Stimulated activated CD4-positive, alpha-beta T cell treated with anti-CD3 and anti-CD28 coated beads, Interleukin-4, amount 100 ng/mL, for 1 hour (primary cell): ENCODE data around the gene FAM221B.

ENCODE experiments used
- DNase-seq: peaks from one replicate; pipeline ENCODE4 v3.0.0-alpha.2; 2020

Gene FAM221B

GRCh38 chr9:35790025-35790384 lies 38.5 kb downstream of the FAM221B start:
- no peak for DNase-seq

DNA sequence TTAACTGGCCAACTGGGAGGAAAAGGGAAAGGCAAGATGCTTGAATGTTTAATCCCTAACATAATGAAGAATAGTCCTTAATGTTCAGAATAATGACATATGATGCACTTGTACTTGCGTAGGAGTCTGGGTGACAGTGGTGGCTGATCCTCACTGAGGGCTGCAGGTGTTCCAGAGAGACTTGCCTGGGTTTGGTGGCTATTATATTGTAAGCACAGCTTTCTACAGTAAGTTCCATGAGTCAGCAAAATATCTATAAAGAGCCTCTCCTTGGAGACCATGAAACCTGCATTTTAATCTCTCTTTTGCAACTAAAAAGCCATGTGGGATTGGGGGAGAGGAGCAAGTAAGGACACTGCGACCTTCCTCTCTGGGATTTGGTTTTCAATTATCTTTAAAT lies 39.0 kb downstream of the FAM221B start:
- DNase-seq, result no peak

GRCh38 chr9:35783418-35783817 lies 45.1 kb downstream of the FAM221B start:
- DNase-seq, result no peak

GRCh38 chr9:35781066-35781465 lies 47.5 kb downstream of the FAM221B start:
- DNase-seq, result no peak

GRCh38 chr9:35778496-35778895 lies 50.0 kb downstream of the FAM221B start:
- no peak for DNase-seq

GRCh38 chr9:35776018-35776417 lies 52.5 kb downstream of the FAM221B start:
- no peak for DNase-seq

- no peak for DNase-seq
Observed at GRCh38 chr9:35774907-35775635, 53.5 kb downstream of the FAM221B start.

- no peak for DNase-seq
Observed at GRCh38 chr9:35771943-35772342, 56.6 kb downstream of the FAM221B start.

- no peak for DNase-seq
Observed at GRCh38 chr9:35771534-35771933, 57.0 kb downstream of the FAM221B start.

DNA sequence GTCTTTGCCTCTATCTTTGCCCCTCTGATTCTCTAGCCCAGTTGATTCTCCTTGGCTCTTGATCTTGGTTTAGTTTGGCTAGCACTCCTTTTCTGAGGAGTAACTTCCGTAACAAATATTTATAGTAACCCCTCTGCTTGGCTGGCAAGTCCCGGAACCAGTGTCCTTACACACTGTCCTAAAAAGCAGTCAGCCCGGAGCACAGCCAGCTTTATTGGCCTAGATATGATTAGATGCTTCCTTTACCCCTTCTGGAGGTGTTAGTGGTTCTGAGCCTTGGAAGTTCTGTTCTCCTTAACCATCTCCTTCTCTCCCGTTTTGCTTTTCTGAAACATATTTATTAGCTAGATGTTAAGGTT lies 57.5 kb downstream of the FAM221B start:
- DNase-seq, result no peak

- DNase-seq, result no peak
Observed at GRCh38 chr9:35769763-35770162, 58.8 kb downstream of the FAM221B start.

- DNase-seq, result no peak
Observed at GRCh38 chr9:35767458-35767857, 61.1 kb downstream of the FAM221B start.

- no peak for DNase-seq
Observed at GRCh38 chr9:35766997-35767396, 61.5 kb downstream of the FAM221B start.
